ENCODE results near the gene PSPN. TPM values are rescaled to one million over a fixed set of nuclear protein-coding genes. Genes with fewer than 3 reads are reported as not detected.

PSPN gene
- total and polyA plus RNA-seq, 2 of the 13 experiments (the other 11 are each of a cell fraction or from before 2014, with no cell fraction given) = 0.69 to 1.1 TPM

- peak; percentile 48; the same call in 1 of the 2 replicates for TF ChIP-seq GMEB1 (CRISPR knock-in tag; IDR thresholded peaks at IDR 0.05; ENCODE audit: borderline replicate concordance)
- no peak for TF ChIP-seq SMARCC2 (IDR thresholded peaks at IDR 0.05)
- TF ChIP-seq ZNF746 (CRISPR knock-in tag; IDR thresholded peaks at IDR 0.05) = 0 out of 2 replicates have a peak, but pooled peaks have one; percentile 42
- TF ChIP-seq NFAT5 (CRISPR knock-in tag; IDR thresholded peaks at IDR 0.05) = peak; percentile 61; the same call in 1 of the 2 replicates
- no peak for TF ChIP-seq SP140L (CRISPR knock-in tag; IDR thresholded peaks at IDR 0.05; ENCODE audit: borderline replicate concordance)
- TF ChIP-seq POLR2A (IDR thresholded peaks at IDR 0.05; ENCODE audit: insufficient read depth in 1 of 2, low read depth in 2 of 2, low read length in 2 of 2) = no peak
- TF ChIP-seq ZKSCAN1 (IDR thresholded peaks at IDR 0.05; ENCODE audit: low read length) = no peak
- no peak for TF ChIP-seq NCOA1 (CRISPR knock-in tag; IDR thresholded peaks at IDR 0.05)
- no peak for TF ChIP-seq CEBPB (IDR thresholded peaks at IDR 0.05; ENCODE audit: borderline replicate concordance, low read depth, low read length)
- no peak for TF ChIP-seq POLR2G (IDR thresholded peaks at IDR 0.05; ENCODE audit: low read depth, low read length)
- TF ChIP-seq ZSCAN31 (CRISPR knock-in tag; IDR thresholded peaks at IDR 0.05; ENCODE audit: low read depth) = no peak
- TF ChIP-seq SRSF1 (optimal IDR thresholded peaks at IDR 0.05; ENCODE audit: low read depth, low read length) = no peak
- TF ChIP-seq ZNF687 (CRISPR knock-in tag; IDR thresholded peaks at IDR 0.05) = peak; percentile 98
- TF ChIP-seq ZNF430 (CRISPR knock-in tag; IDR thresholded peaks at IDR 0.05) = no peak
- no peak for TF ChIP-seq ETS1 (CRISPR knock-in tag; IDR thresholded peaks at IDR 0.05)
- no peak for TF ChIP-seq ZNF549 (CRISPR knock-in tag; IDR thresholded peaks at IDR 0.05)
- TF ChIP-seq ZMYM4 (CRISPR knock-in tag; IDR thresholded peaks at IDR 0.05) = peak; percentile 47
These were observed 49.4 kb upstream of the PSPN start (continued) for GRCh38 chr19:6424939-6425731.

All from HepG2 (cell line).